Stomach smooth muscle (tissue), 2 donors: Measurements from ENCODE around the gene ARHGEF10L.

Experiments used
- H3K27ac ChIP-seq: one replicate; pipeline ENCODE4 v1.7.0; 2013; ENCODE audit warnings: mild to moderate bottlenecking, low read length, inconsistent platforms
- H3K27me3 ChIP-seq, 2 donors: one replicate each; pipeline ENCODE4 v1.7.0; 2013; ENCODE audit warnings: low read length in 2 of 2; ENCODE audit not compliant: insufficient read depth in 2 of 2, control insufficient read depth in 1 of 2
- H3K36me3 ChIP-seq, 2 donors: one replicate each; pipeline ENCODE4 v1.7.0; 2013; ENCODE audit warnings: low read length in 2 of 2; ENCODE audit not compliant: control insufficient read depth in 2 of 2, insufficient read depth in 2 of 2
- H3K4me1 ChIP-seq: one replicate; pipeline ENCODE4 v1.7.0; 2013; ENCODE audit warnings: low read length; ENCODE audit not compliant: control insufficient read depth, insufficient read depth
- H3K4me3 ChIP-seq, 2 donors: one replicate each; pipeline ENCODE4 v1.7.0; 2013; ENCODE audit warnings: low read length in 2 of 2
- H3K9ac ChIP-seq, 2 donors: one replicate each; pipeline ENCODE4 v1.7.0; 2013; ENCODE audit warnings: low read length in 2 of 2, mild to moderate bottlenecking in 1 of 2
- H3K9me3 ChIP-seq, 2 donors: one replicate each; pipeline ENCODE4 v1.7.0; 2013; ENCODE audit warnings: low read length in 2 of 2; ENCODE audit not compliant: control insufficient read depth in 2 of 2
- donor health status: healthy.
- donor health status: Pancreatic carcinoma.

Gene ARHGEF10L

GRCh38 chr1:17649371-17650106 is 110.0 kb downstream of the ARHGEF10L start:
- H3K27me3 ChIP-seq = no peaks in the 10 kb centered on the region
- H3K36me3 ChIP-seq = peaks cover 28 to 52% of the 10 kb centered on the region in 2 donors
- peaks cover 8% of the 10 kb centered on the region for H3K4me1 ChIP-seq
- H3K9me3 ChIP-seq = no peaks in the 10 kb centered on the region
- no peak overlapping the region for H3K9ac ChIP-seq
- no peak overlapping the region for H3K27ac ChIP-seq
- H3K4me3 ChIP-seq = no peak overlapping the region

GRCh38 chr1:17653276-17653675 is 113.8 kb downstream of the ARHGEF10L start:
- H3K9ac ChIP-seq = no peak overlapping the region
- H3K4me1 ChIP-seq = peaks cover 6% of the 10 kb centered on the region
- no peaks in the 10 kb centered on the region for H3K27me3 ChIP-seq
- H3K9me3 ChIP-seq = no peaks in the 10 kb centered on the region
- H3K4me3 ChIP-seq = no peak overlapping the region
- peaks cover 38 to 68% of the 10 kb centered on the region in 2 donors for H3K36me3 ChIP-seq
- no peak overlapping the region for H3K27ac ChIP-seq

DNA sequence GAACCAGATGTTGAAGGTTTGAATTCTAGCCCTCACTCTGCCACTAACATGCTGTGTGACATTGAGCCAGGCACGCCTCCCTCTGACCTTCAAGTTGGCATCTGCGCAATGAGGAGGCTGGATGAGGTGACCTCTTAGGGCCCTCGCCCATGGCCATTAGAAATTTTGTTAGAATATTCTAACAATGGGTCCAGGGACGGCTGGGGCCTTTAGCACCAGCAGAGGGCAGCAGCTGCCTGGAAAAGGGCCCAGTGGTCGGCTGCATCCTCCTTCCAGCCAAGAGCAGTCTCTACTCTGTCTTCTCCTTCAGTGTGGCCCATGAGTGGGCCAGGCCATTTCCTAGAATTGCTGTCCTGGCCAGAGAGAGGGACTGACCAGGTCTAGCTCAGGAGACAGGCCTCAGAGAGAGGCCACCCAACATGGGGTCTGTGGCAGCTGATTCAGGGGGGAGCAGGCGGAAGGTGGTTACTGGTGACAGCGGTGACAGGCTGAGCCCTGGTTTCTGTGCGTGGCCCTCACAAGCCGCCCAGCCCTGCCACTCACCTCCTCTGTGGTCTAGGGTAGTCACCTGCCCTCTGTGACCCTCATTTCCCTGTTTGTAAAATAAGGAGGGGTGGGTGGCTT is 114.3 kb downstream of the ARHGEF10L start:
- Histone ChIP-seq H3K36me3 (peaks cover 38 to 69% of the 10 kb centered on the region in 2 donors), H3K4me1 (peaks cover 2% of the 10 kb centered on the region), H3K4me3 (no peak overlapping the region), H3K27me3 (no peaks in the 10 kb centered on the region), H3K9me3 (no peaks in the 10 kb centered on the region), H3K27ac (no peak overlapping the region), H3K9ac (no peak overlapping the region)

DNA sequence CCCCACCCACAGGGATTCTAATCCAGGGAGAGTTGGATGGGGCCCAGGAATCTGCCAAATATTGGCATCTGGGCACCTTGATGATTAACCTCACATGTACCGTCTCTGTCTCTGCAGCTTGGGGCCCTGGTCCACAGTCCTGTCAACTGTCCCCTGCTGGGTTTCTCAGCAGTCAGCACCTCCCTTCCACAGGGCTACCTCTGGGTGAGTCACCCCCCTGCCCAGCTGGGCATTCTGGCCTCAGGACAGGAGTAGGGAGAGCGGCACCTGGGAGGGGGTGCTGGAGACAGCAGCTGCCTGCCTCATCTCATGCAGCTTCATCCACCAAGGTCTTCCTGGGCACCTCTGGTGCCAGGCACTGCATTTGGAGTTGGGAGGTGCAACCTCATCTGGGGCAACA is 115.0 kb downstream of the ARHGEF10L start:
- no peaks in the 10 kb centered on the region for H3K9me3 ChIP-seq
- H3K36me3 ChIP-seq = peaks cover 40 to 68% of the 10 kb centered on the region in 2 donors
- H3K27ac ChIP-seq = no peak overlapping the region
- no peak overlapping the region for H3K4me3 ChIP-seq
- peaks cover 2% of the 10 kb centered on the region for H3K4me1 ChIP-seq
- H3K9ac ChIP-seq = no peak overlapping the region
- H3K27me3 ChIP-seq = no peaks in the 10 kb centered on the region

- H3K4me1 ChIP-seq = peaks cover 2% of the 10 kb centered on the region
- peak overlapping the region in 1 of 2 donors; percentile 29 for H3K9ac ChIP-seq
- no peak overlapping the region for H3K27ac ChIP-seq
- H3K27me3 ChIP-seq = no peaks in the 10 kb centered on the region
- H3K4me3 ChIP-seq = no peak overlapping the region
- H3K9me3 ChIP-seq = no peaks in the 10 kb centered on the region
- H3K36me3 ChIP-seq = peaks cover 41 to 71% of the 10 kb centered on the region in 2 donors
Measured at GRCh38 chr1:17655169-17655568, 115.7 kb downstream of the ARHGEF10L start.

- H3K4me1 ChIP-seq = peaks cover 2% of the 10 kb centered on the region
- H3K9me3 ChIP-seq = no peaks in the 10 kb centered on the region
- H3K9ac ChIP-seq = no peak overlapping the region
- peaks cover 41 to 76% of the 10 kb centered on the region in 2 donors for H3K36me3 ChIP-seq
- H3K4me3 ChIP-seq = no peak overlapping the region
- no peak overlapping the region for H3K27ac ChIP-seq
- no peaks in the 10 kb centered on the region for H3K27me3 ChIP-seq
Measured at GRCh38 chr1:17655922-17656321, 116.4 kb downstream of the ARHGEF10L start.

DNA sequence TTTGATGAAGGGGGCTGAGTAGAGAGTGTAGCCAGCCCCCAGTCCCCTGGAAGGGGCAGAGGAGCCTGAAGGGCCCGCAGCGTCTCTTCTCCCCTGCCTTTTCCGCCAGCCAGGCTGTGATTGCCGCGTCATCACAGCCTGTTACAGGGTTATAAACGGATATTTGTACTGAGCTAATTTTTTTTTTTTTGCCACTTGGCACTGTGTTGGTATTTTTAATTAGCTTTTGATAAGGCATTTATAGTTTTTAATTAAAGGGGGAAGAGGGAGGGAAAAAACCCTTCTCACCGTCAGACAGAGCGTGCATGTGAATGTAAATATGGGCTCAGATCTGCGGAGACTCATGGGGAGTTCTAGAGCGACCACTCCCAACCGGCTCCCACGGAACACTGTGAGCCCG is 117.9 kb downstream of the ARHGEF10L start:
- H3K4me3 ChIP-seq = no peak overlapping the region
- no peak overlapping the region for H3K9ac ChIP-seq
- H3K4me1 ChIP-seq = peaks cover 2% of the 10 kb centered on the region
- H3K9me3 ChIP-seq = no peaks in the 10 kb centered on the region
- no peaks in the 10 kb centered on the region for H3K27me3 ChIP-seq
- no peak overlapping the region for H3K27ac ChIP-seq
- H3K36me3 ChIP-seq = peaks cover 41 to 72% of the 10 kb centered on the region in 2 donors

DNA sequence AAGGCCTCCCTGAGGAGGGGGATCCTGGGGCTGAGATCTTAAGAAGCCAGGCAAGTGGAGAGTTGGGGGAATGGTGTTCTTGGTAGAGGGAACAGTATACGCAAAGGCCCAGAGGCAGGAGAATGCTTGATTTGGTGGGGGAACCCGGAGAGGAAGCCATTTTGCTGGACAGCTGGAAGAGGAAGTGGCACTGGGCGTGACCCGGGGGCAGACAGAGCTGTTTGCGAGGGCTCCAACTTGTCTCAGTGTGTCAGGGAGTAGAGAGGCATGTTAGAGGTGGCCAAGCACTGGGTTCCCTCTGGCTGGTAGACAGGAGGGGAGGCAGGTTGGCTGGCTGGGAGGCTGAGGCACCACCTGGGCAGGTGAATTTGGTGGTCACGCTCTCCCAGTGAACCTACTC is 119.3 kb downstream of the ARHGEF10L start:
- H3K9ac ChIP-seq = no peak overlapping the region
- no peak overlapping the region for H3K4me3 ChIP-seq
- no peaks in the 10 kb centered on the region for H3K4me1 ChIP-seq
- H3K27ac ChIP-seq = no peak overlapping the region
- H3K36me3 ChIP-seq = peaks cover 34 to 74% of the 10 kb centered on the region in 2 donors
- no peaks in the 10 kb centered on the region for H3K27me3 ChIP-seq
- H3K9me3 ChIP-seq = no peaks in the 10 kb centered on the region

DNA sequence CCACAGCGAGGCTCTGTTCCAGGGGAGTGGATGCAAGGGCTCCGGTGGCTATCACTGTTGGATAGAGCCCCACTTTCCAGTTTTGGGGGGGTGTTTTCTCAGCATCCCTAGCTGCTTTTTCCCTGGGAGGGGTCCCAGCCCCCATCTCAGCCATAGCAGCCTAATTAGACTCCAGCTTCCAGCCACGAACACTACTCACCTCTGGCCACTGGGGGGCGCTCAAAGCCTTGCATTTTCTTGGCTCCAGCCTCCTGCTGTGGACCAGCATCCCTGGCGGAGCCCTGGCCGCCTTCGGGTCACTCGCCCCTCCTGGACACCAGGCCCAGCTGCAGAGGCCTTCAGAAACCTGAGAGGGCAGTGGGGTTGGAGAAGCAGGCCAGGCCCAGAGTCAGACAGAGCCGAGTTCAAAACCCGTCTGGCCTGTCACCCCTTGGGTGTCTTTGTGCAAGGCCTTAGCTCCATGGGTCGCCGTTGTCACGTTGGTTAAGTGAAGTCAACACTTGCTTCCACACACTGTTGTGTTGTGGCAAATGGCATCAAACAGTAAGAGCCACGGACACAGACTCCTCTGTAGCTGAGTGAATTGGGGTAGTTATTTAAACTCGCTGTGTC is 122.2 kb downstream of the ARHGEF10L start:
- no peak overlapping the region for H3K27ac ChIP-seq
- H3K9me3 ChIP-seq = no peaks in the 10 kb centered on the region
- H3K27me3 ChIP-seq = no peaks in the 10 kb centered on the region
- H3K36me3 ChIP-seq = peaks cover 37 to 74% of the 10 kb centered on the region in 2 donors
- H3K4me1 ChIP-seq = no peaks in the 10 kb centered on the region
- no peak overlapping the region for H3K9ac ChIP-seq
- no peak overlapping the region for H3K4me3 ChIP-seq

DNA sequence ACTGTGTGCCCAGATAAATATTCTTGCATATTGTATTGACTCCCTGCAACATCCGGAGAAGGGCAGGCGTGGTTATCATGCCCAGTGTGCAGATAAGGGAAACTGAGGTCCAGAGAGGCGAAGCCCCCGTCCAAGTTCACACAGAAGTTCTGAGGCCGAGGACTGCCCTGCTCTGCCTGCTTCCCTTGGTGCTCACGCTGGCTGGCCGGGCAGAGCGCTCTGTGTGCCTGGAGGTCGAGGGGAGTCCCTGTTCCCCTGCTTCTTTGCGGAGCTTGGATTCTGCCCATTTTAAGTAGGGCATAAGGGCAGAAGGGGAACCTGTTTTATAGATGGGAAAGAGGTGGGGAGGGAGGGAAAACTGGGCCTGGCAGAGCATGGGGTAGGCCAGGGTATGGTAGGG is 122.8 kb downstream of the ARHGEF10L start:
- H3K4me1 ChIP-seq = no peaks in the 10 kb centered on the region
- no peaks in the 10 kb centered on the region for H3K9me3 ChIP-seq
- no peaks in the 10 kb centered on the region for H3K27me3 ChIP-seq
- no peak overlapping the region for H3K9ac ChIP-seq
- H3K36me3 ChIP-seq = peaks cover 32 to 69% of the 10 kb centered on the region in 2 donors
- H3K27ac ChIP-seq = no peak overlapping the region
- no peak overlapping the region for H3K4me3 ChIP-seq

DNA sequence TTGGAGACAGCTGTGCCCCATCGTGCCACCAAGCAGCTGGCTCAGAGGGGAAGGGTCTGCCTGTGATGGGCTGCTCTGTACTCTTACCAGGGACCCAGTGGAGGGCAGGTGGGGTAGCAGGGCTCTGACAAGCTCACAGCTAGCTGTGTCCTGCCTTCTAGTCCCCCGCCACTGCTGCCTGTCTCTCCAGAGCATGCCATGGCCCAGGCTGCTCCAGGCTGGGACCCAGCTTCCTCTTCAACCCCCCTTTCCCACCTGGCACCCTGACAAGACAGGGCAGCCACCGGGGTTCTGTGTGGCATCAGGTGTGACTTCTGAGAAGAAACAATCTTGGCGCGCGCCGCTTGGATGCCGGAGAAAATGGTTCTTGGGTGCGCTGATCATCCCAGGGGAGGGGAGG is 123.3 kb downstream of the ARHGEF10L start:
- Histone ChIP-seq H3K4me3 (no peak overlapping the region), H3K9me3 (no peaks in the 10 kb centered on the region), H3K9ac (no peak overlapping the region), H3K4me1 (no peaks in the 10 kb centered on the region), H3K36me3 (peaks cover 31 to 69% of the 10 kb centered on the region in 2 donors), H3K27me3 (no peaks in the 10 kb centered on the region), H3K27ac (no peak overlapping the region)
